Trophoblast cell (in vitro differentiated cells and primary cell): ENCODE results near the gene CXXC5.

ENCODE experiments used
- DNase-seq, 2 donors: peaks; one replicate each; pipeline ENCODE4 v3.0.0-alpha.2; 2016
- H2AFZ ChIP-seq: 2 replicates; pipeline ENCODE4 v1.6.1; 2013; ENCODE audit warnings: low read length, moderate library complexity, mild to moderate bottlenecking; ENCODE audit not compliant: insufficient read depth, poor library complexity
- H2AK5ac ChIP-seq: 2 replicates; pipeline ENCODE4 v1.6.1; 2013; ENCODE audit warnings: mild to moderate bottlenecking, low read length
- H2BK120ac ChIP-seq: 2 replicates; pipeline ENCODE4 v1.6.1; 2013; ENCODE audit warnings: low read length, mild to moderate bottlenecking, moderate library complexity; ENCODE audit not compliant: insufficient read depth, poor library complexity
- H2BK12ac ChIP-seq: 2 replicates; pipeline ENCODE4 v1.6.1; 2013; ENCODE audit warnings: mild to moderate bottlenecking, low read length, moderate library complexity
- H2BK5ac ChIP-seq: 2 replicates; pipeline ENCODE4 v1.6.1; 2013; ENCODE audit warnings: low read length, low read depth, moderate library complexity, mild to moderate bottlenecking; ENCODE audit not compliant: poor library complexity
- H3K14ac ChIP-seq: 2 replicates; pipeline ENCODE4 v1.6.1; 2013; ENCODE audit warnings: mild to moderate bottlenecking, low read length
- H3K18ac ChIP-seq: 2 replicates; pipeline ENCODE4 v1.6.1; 2013; ENCODE audit warnings: mild to moderate bottlenecking, low read length
- H3K23ac ChIP-seq: 2 replicates; pipeline ENCODE4 v1.6.1; 2013; ENCODE audit warnings: low read length
- H3K27ac ChIP-seq: 2 replicates; pipeline ENCODE4 v1.5.1; 2013; ENCODE audit warnings: low read depth, mild to moderate bottlenecking, inconsistent platforms, low read length, moderate library complexity
- H3K27me3 ChIP-seq: 2 replicates; pipeline ENCODE4 v1.6.1; 2013; ENCODE audit warnings: inconsistent platforms, mild to moderate bottlenecking, low read length, moderate library complexity; ENCODE audit not compliant: insufficient read depth
- H3K36me3 ChIP-seq, 2 experiments: 1 replicate in 1 of 2; 2 replicates in 1 of 2; pipeline ENCODE4 v1.6.1; 2013; ENCODE audit warnings: low read length in 2 of 2, mild to moderate bottlenecking in 2 of 2, moderate library complexity in 1 of 2; ENCODE audit not compliant: insufficient read depth in 2 of 2, control insufficient read depth in 1 of 2
- H3K4ac ChIP-seq: 2 replicates; pipeline ENCODE4 v1.6.1; 2013; ENCODE audit warnings: low read depth, mild to moderate bottlenecking, low read length, moderate library complexity
- H3K4me1 ChIP-seq, 2 experiments: 1 replicate in 1 of 2; 2 replicates in 1 of 2; pipeline ENCODE4 v1.6.1; 2013; ENCODE audit warnings: low read length in 2 of 2, mild to moderate bottlenecking in 2 of 2, moderate library complexity in 1 of 2; ENCODE audit not compliant: insufficient read depth in 2 of 2, control insufficient read depth in 1 of 2
- H3K4me2 ChIP-seq: 2 replicates; pipeline ENCODE4 v1.6.1; 2013; ENCODE audit warnings: inconsistent platforms, mild to moderate bottlenecking, low read length, moderate library complexity
- H3K4me3 ChIP-seq: 2 replicates; pipeline ENCODE4 v1.5.1; 2013; ENCODE audit warnings: mild to moderate bottlenecking, low read depth, low read length, inconsistent platforms
- H3K79me1 ChIP-seq: one replicate; pipeline ENCODE4 v1.6.1; 2013; ENCODE audit warnings: low read length
- H3K79me2 ChIP-seq: 2 replicates; pipeline ENCODE4 v1.6.1; 2013; ENCODE audit warnings: low read length, mild to moderate bottlenecking; ENCODE audit not compliant: control insufficient read depth, insufficient read depth, poor library complexity
- H3K9ac ChIP-seq: 2 replicates; pipeline ENCODE4 v1.6.1; 2013; ENCODE audit warnings: mild to moderate bottlenecking, low read length
- H3K9me3 ChIP-seq: 2 replicates; pipeline ENCODE4 v1.6.1; 2013; ENCODE audit warnings: low read depth, mild to moderate bottlenecking, control low read depth, inconsistent platforms, low read length; ENCODE audit not compliant: insufficient read depth
- H4K12ac ChIP-seq: 2 replicates; pipeline ENCODE4 v1.6.1; 2013; ENCODE audit warnings: low read depth, mild to moderate bottlenecking, low read length, moderate library complexity
- H4K8ac ChIP-seq: 2 replicates; pipeline ENCODE4 v1.6.1; 2013; ENCODE audit warnings: low read depth, mild to moderate bottlenecking, low read length, moderate library complexity
- H4K91ac ChIP-seq: one replicate; pipeline ENCODE4 v1.6.1; 2013; ENCODE audit warnings: low read depth, mild to moderate bottlenecking, low read length, moderate library complexity
- WGBS: extraction: QIAGEN DNeasy Blood & Tissue Kit; methylation state at CpG from one replicate; pipeline ENCODE4 v1.1.7; 2013; ENCODE audit warnings: missing lambda C conversion rate; ENCODE audit not compliant: insufficient read length, insufficient coverage; ENCODE audit errors: extremely low coverage; 5-methylcytosine and 5-hydroxymethylcytosine counted together

CXXC5 gene

DNA sequence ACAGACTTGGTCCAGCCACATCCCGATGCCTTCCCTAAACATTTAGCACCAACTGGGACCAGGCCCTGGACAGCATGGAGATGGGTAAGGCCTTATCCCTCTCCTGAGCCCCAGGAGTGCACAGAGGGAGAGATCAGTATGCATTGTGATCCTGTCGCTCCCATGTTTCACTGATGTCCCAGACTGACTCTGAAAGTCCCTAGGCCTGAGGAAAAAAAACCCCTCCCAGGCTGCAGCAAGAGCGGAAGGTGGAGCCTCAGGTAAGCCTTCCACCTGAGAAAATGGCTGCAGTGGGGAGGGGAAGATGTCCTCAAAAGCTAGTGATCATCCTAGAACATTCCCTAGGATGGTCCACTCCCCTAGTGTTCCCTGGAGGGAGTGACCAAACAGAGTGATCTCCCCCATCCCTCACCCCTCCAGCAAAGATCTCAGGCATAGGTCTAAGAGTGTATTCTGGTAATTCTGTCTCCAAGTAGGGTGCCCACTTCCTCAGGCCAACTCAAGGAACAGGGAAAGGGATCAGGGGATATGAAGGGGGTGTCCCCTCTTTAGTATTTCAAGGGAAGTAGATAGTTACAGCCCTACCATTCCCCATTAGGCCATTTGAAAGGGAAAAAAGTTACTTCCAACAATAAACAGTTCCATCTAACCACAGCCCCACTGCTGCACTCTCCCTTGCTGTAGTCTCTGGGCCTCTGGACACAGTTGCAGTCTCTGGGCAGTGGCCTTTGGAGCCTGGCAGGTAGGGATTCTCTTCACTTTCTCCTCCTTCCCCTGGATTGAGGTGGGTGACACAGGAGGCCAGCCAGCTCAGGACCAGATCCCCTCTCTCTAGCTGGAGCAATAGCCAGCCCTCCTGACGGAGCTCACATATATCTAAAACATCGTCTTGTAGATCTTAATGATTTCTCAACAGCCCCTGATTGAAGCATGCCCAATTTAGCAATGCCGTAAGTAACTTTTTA, 6.8 kb upstream of the CXXC5 start:
- no CpG with 5 or more reads among the region's 6 CpGs for WGBS
- no peak overlapping the region for H3K4me3 ChIP-seq
- no peak overlapping the region for H2AFZ ChIP-seq

GRCh38 chr5:139642213-139642612, 5.9 kb upstream of the CXXC5 start:
- H3K79me2 ChIP-seq = peaks cover 11% of the 10 kb centered on the region
- H3K27ac ChIP-seq = peak overlapping the region; percentile 83
- peak overlapping the region; percentile 87 for H3K14ac ChIP-seq
- H3K36me3 ChIP-seq = no peaks in the 10 kb centered on the region
- no peak overlapping the region for H3K4me3 ChIP-seq
- peaks cover 45% of the 10 kb centered on the region for H3K79me1 ChIP-seq
- no peak overlapping the region for H3K18ac ChIP-seq
- H3K23ac ChIP-seq = no peak overlapping the region
- H2BK12ac ChIP-seq = peak overlapping the region; percentile 73
- WGBS = no CpG with 5 or more reads among the region's 7 CpGs
- no peak overlapping the region for H3K9ac ChIP-seq
- H3K4me2 ChIP-seq = no peak overlapping the region
- peak overlapping the region; percentile 98 for H4K91ac ChIP-seq
- no peak overlapping the region for H2AK5ac ChIP-seq
- H4K12ac ChIP-seq = no peak overlapping the region
- DNase-seq = no peak
- H3K4me1 ChIP-seq = peaks cover 56 to 70% of the 10 kb centered on the region in 2 experiments
- peak overlapping the region; percentile 54 for H2BK120ac ChIP-seq
- no peaks in the 10 kb centered on the region for H3K27me3 ChIP-seq
- H2AFZ ChIP-seq = no peak overlapping the region
- no peak overlapping the region for H3K4ac ChIP-seq
- H4K8ac ChIP-seq = no peak overlapping the region
- peak overlapping the region; percentile 93 for H2BK5ac ChIP-seq
- no peaks in the 10 kb centered on the region for H3K9me3 ChIP-seq

More for the DNA sequence above, 6.8 kb upstream of the CXXC5 start:
- peak overlapping the region; percentile 33 for H3K14ac ChIP-seq
- peaks cover 11% of the 10 kb centered on the region for H3K79me2 ChIP-seq
- peaks cover 51 to 70% of the 10 kb centered on the region in 2 experiments for H3K4me1 ChIP-seq
- H2BK5ac ChIP-seq = peak overlapping the region; percentile 4
- H4K8ac ChIP-seq = peak overlapping the region; percentile 12
- no peak overlapping the region for H3K4ac ChIP-seq
- peaks cover 42% of the 10 kb centered on the region for H3K79me1 ChIP-seq
- H3K4me2 ChIP-seq = no peak overlapping the region
- H3K9me3 ChIP-seq = no peaks in the 10 kb centered on the region
- no peak overlapping the region for H3K9ac ChIP-seq
- peak overlapping the region; percentile 67 for H4K91ac ChIP-seq
- H2BK120ac ChIP-seq = peak overlapping the region; percentile 48
- H4K12ac ChIP-seq = no peak overlapping the region
- no peaks in the 10 kb centered on the region for H3K36me3 ChIP-seq
- H2BK12ac ChIP-seq = peak overlapping the region; percentile 84
- H2AK5ac ChIP-seq = peak overlapping the region; percentile 32
- peak overlapping the region; percentile 43 for H3K18ac ChIP-seq
- no peak for DNase-seq
- no peak overlapping the region for H3K27ac ChIP-seq
- no peaks in the 10 kb centered on the region for H3K27me3 ChIP-seq
- H3K23ac ChIP-seq = no peak overlapping the region

DNA sequence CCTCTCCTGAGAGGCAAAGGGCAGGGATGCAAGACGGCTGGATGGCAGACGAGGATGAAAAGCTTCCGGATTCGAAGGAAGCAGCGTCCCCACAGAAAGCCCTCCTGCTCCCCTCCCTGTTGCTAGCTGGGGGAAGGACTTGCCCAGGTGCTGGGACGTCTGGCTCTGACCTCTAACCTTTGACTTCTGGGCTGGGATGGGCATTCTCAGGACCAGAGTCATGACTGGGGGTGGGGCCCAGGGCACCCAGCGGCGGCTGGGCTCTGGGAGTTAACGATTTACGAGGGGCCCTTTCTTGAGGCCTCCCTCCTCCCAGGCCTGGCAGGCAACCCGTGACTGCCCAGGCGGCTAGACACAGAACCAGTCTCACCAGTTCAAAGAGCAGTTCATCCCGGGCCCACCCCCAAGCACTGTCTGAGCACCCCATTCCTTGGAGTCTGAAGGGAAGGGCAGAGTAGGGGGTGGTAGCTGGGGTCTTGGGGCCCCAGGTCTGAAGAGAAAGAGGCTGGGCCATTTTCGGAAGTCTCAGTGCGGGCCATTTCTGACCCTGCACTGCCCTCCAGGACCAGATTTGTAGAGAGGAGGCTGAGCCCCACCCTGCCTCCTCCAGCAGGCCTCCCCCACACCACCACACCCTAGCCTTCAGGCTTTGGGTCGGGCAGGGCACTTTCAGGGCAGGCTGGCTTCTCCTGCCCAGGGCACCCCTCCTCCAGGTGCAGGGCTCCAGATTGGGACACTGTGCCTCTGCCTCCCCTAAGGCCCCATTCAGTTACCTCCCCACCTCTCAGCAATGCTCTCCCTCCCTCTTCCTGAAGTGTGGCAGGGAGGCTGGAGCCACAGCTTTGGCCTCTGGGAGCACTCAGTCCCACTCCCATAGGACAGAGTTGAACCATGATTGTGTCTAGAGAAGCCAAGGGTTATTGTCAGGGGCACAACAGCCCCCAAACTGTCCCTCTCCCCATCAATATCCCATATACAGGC, 5.0 kb upstream of the CXXC5 start:
- peak overlapping the region; percentile 98 for H2BK120ac ChIP-seq
- H3K4me1 ChIP-seq = peaks cover 59 to 68% of the 10 kb centered on the region in 2 experiments
- DNase-seq = no peak
- H3K79me1 ChIP-seq = peaks cover 45% of the 10 kb centered on the region
- H3K27me3 ChIP-seq = no peaks in the 10 kb centered on the region
- H2AK5ac ChIP-seq = peak overlapping the region; percentile 82
- H3K18ac ChIP-seq = peak overlapping the region; percentile 91
- peak overlapping the region; percentile 83 for H3K27ac ChIP-seq
- peak overlapping the region; percentile 98 for H4K91ac ChIP-seq
- H3K4ac ChIP-seq = peak overlapping the region; percentile 75
- H3K23ac ChIP-seq = no peak overlapping the region
- no peaks in the 10 kb centered on the region for H3K36me3 ChIP-seq
- H4K8ac ChIP-seq = peak overlapping the region; percentile 82
- no peak overlapping the region for H3K4me3 ChIP-seq
- peak overlapping the region; percentile 93 for H2BK5ac ChIP-seq
- no peak overlapping the region for H3K9ac ChIP-seq
- peak overlapping the region; percentile 87 for H3K14ac ChIP-seq
- H3K9me3 ChIP-seq = no peaks in the 10 kb centered on the region
- H2AFZ ChIP-seq = peak overlapping the region; percentile 13
- H4K12ac ChIP-seq = peak overlapping the region; percentile 10
- H3K79me2 ChIP-seq = peaks cover 11% of the 10 kb centered on the region
- no CpG with 5 or more reads among the region's 16 CpGs for WGBS
- H2BK12ac ChIP-seq = peak overlapping the region; percentile 73
- H3K4me2 ChIP-seq = peak overlapping the region; percentile 32

- peaks cover 50 to 61% of the 10 kb centered on the region in 2 experiments for H3K4me1 ChIP-seq
- no peaks in the 10 kb centered on the region for H3K27me3 ChIP-seq
- no peak overlapping the region for H3K9ac ChIP-seq
- no peak for DNase-seq
- H3K79me1 ChIP-seq = peaks cover 46% of the 10 kb centered on the region
- H2BK120ac ChIP-seq = peak overlapping the region; percentile 98
- no peak overlapping the region for H3K18ac ChIP-seq
- H3K4me2 ChIP-seq = no peak overlapping the region
- H3K9me3 ChIP-seq = no peaks in the 10 kb centered on the region
- peaks cover 18% of the 10 kb centered on the region for H3K79me2 ChIP-seq
- no peak overlapping the region for H3K23ac ChIP-seq
- peak overlapping the region; percentile 98 for H4K91ac ChIP-seq
- no peaks in the 10 kb centered on the region for H3K36me3 ChIP-seq
- no peak overlapping the region for H4K12ac ChIP-seq
- H2BK5ac ChIP-seq = peak overlapping the region; percentile 37
- peak overlapping the region; percentile 86 for H3K14ac ChIP-seq
- H2AK5ac ChIP-seq = peak overlapping the region; percentile 59
- H2AFZ ChIP-seq = peak overlapping the region; percentile 1
- H2BK12ac ChIP-seq = peak overlapping the region; percentile 73
- peak overlapping the region; percentile 83 for H3K27ac ChIP-seq
- peak overlapping the region; percentile 82 for H4K8ac ChIP-seq
- no peak overlapping the region for H3K4me3 ChIP-seq
- H3K4ac ChIP-seq = peak overlapping the region; percentile 13
- WGBS = no CpG with 5 or more reads among the region's 5 CpGs
Measured at GRCh38 chr5:139644001-139644456, 4.1 kb upstream of the CXXC5 start.
